Body of pancreas (tissue), 4 donors: ENCODE data around the gene TMEM35B.

Experiments used
- POLR2A ChIP-seq, 3 donors: fragments of 450-650 bp; IDR thresholded peaks; one replicate each; pipeline ENCODE4 v1.6.1; 2016; ENCODE audit warnings: antibody characterized with exemption in 3 of 3, mild to moderate bottlenecking in 2 of 3
- TF ChIP-seq, protein P1 (sequence below), 7 experiments: fragments of 450-650 bp in 4 of 7; fragments of 200-600 bp in 3 of 7; sonication (generic) in 3 of 7; IDR thresholded peaks; one replicate each; pipeline ENCODE4 v1.5.1; 2016 to 2019; ENCODE audit warnings: antibody characterized with exemption in 7 of 7

DNA sequence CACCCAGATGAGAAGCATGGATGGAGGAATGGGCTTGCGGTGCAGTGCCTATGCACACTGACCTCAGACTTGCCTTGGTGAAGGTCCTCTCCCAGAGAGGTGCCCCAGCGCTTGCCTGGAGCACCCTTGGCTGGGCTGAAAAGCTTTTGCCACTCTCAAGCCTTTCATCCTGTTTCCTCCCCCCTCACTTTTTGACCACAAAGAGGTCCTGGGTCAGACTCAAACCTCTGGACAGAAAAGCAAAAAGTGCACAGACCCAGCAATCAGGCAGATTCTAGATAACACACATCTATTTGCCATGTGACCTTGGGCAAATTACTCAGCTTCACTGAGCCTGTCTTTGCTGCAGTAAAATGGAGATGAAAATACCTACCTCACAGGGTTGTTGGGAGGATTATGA is 7.3 kb downstream of the TMEM35B start:
- TF ChIP-seq POLR2A (IDR thresholded peaks at IDR 0.05), result no peak
- TF ChIP-seq, protein P1, sequence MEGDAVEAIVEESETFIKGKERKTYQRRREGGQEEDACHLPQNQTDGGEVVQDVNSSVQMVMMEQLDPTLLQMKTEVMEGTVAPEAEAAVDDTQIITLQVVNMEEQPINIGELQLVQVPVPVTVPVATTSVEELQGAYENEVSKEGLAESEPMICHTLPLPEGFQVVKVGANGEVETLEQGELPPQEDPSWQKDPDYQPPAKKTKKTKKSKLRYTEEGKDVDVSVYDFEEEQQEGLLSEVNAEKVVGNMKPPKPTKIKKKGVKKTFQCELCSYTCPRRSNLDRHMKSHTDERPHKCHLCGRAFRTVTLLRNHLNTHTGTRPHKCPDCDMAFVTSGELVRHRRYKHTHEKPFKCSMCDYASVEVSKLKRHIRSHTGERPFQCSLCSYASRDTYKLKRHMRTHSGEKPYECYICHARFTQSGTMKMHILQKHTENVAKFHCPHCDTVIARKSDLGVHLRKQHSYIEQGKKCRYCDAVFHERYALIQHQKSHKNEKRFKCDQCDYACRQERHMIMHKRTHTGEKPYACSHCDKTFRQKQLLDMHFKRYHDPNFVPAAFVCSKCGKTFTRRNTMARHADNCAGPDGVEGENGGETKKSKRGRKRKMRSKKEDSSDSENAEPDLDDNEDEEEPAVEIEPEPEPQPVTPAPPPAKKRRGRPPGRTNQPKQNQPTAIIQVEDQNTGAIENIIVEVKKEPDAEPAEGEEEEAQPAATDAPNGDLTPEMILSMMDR (IDR thresholded peaks at IDR 0.05), result no peak
